ENCODE data around the gene GH2.

Gene GH2

DNA sequence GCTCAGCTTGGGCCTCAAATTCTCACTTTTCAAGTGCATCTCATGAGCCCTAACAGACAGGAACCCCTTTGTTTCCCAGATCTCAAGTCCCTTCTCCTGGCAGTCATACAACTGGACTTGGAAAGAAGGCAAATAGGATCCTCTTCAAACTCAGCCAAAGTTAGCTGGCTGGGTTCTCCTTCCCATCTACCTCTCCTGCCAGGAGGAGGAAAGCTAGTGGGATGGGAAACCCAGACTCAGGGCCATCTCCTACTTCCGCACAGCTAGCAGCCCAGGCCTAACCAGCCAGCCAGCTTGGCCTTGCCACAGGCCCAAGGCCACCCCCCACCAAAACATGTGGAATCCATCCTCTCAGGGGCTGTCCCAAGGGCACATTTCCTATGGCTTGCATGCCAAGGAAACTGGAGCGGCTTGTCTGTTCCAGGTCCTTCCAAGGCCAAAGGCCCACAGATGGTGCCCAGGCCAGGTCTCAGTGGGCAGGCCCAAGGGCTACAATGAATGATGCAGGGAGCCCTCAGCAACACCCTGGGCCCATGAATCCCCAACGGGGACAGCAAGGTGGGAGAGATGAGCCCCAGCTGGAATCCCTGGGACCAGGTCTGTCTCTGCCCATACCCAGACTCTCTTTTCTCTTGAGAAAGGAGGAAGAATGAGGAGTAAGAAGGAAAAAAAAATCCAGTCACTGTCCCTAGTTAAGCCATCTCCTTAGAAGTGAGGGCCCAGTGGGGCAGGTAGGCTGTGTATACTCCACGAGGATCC lies 41.0 kb downstream of the GH2 start:
- DNase-seq (ENCODE audit: low spot score): no peak

DNA sequence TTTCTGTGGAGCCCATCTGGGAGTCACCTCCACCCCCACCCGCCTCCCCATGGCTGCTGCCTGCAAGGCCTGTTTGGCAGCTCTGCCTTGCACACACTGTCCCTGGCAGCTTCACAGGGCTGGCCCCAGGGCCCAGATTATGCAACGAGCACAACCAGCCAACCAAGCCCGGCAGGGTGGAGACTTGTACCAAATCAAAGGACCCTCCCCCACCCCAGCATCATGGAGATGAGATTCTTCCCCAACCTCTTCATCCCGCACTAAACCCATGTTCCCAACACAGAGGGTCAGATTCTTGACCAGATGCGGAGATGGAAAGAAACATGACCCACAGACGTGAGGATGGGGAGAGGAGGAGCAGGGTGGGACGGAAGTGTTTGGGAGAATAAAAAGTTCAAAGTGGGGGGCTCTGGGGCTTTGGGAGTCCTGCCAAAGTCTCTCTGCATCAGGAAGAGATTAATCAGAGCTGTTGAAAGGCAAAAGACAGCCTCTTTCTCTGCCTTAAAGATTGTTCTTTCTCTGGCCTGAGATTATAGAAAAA lies 43.0 kb downstream of the GH2 start:
- no peak for DNase-seq (ENCODE audit: low spot score)

DNA sequence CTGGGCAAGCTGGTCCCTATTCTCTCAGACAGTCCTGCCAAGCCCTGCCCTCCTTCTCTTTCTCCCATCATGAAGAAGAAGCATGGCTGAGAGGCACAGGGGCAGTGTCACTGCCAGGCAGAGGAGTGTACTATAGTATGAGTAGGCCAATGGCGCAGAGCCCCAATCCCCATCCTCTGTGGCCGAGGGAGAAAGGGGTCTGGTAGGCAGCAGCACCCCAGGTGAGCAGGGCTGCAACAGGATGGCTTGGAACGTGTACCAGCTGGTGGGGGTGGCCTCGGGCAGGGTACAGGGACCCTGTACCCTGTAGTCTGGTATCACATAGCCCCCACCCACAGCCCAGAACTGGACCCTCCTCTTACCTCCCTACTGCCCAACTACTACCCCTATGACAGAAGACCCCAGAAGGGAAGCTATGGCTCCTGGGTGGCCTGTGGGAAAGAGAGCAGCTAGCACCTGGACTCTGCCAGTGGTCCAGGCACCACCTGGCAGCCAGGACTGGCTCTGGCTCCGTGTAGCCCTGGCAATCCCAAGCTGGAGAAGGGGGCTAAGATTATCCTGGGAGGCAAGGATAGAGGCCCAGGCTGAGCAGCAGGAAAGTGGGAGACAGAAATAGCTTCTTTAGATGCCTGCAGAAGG lies 43.7 kb downstream of the GH2 start:
- DNase-seq (ENCODE audit: low spot score): no peak

DNA sequence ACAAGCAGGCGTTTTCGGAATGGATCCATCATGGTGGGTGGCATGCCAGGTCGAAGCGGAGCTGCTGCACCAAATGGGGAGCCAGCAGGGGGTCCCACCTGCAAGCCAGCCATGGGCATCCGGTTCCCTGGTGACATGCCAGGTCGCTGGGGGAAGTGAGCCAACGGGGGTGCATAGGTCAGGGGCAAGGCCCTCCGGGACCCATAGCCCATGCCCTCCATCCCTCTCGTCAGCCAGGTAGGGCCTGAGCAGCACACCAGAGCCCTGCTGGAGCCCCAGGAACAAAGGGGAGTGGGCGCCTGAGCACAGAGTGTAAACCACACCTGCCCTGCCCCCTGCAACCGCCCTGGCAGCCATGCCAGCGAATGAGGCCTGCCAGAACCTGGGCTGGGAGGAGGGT lies 44.3 kb downstream of the GH2 start:
- DNase-seq (ENCODE audit: low spot score): no peak

GRCh38 chr17:63836811-63837210 lies 44.9 kb downstream of the GH2 start:
- DNase-seq (ENCODE audit: low spot score): no peak

GRCh38 chr17:63835167-63835720 lies 46.5 kb downstream of the GH2 start:
- no peak for DNase-seq (ENCODE audit: low spot score)

DNA sequence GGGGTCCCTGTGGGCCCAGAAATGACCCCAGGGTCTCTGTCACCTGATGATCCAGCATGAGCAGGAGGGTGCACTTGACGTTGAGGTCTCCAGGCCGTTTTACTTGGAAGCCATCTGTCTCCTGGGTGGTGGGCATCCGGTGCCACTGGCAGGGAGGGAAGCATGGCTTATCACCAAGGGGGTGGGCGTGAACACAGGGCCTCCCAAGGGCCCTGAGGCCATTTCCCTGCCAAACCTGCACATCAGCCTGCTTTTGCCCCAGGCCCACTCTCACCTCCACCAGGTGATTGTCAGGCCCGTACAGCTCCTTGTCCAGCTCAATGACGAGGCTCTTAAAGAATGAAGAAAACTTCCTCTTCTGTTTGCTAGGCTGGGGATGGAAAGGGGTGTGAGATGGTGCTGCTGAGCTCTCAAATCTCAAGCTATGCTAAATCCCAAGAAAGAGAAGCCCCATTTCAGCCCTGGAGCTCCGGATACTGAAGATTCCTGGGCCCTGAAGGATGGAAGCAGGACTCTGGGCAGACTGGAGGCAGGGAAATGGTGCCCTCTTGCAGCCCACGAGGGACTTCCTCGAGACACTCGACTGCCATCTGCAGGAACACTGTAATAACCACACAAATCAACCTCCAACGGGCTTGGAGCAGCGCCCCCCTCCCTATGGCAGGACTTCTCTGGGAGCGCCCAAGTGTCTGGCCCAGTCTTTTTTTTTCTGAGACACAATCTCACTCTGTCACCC lies 47.1 kb downstream of the GH2 start:
- peak; percentile 65 for DNase-seq (ENCODE audit: low spot score)

GRCh38 chr17:63833741-63834373 lies 47.9 kb downstream of the GH2 start:
- no peak for DNase-seq (ENCODE audit: low spot score)

DNA sequence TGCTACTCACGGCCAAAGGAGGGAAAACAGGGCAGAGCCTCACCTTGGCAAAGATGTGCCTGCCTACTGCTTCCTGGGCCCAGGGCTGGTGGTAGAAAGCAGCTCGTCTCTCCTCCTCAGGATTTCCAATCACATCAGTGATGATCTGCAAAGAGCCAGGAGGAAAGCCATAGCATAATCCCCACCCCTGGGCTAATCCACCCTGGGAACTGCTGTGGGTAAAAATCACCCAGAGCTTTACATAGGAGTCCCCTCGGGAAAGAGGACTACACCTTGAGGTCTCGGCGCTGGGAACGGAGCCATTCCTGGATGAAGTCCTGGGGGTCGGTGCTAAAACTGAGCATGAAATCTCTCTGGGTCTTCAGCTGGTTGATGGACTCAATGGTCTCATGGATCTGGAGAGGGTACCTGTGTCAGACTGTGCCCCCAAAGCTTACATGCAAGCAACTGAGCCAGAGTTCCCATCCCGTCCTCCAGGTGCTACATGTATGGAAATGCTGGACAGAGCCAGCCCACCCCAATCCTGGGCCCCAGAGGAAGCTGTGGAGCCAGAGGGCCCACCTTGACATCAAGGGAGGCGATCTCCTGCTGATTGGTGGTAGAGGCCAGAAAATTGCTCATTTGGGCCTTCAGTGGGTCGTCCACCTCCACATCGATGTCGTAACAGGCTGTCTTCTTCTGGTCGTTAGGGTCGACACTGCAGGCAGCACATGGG lies 48.6 kb downstream of the GH2 start:
- DNase-seq (ENCODE audit: low spot score): no peak

DNA sequence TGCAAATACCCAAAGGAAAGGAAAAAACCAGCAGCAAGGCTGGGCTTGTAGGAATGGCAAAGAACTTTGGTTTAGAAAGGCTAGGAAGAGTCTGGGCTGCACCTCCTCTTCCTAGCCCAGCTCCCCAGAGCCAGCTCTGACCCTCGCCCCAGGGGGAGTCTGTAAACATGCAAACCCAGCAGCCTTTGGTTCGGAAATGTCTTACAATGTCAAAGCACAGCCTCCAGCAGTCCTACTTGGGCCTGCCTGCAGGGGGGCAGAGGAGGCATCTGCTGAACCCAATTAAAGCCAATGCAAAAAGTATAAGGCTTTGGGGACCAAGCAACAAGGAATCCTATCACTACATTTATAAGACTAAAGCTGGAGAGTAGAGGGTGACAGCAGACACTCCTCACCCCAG lies 49.3 kb downstream of the GH2 start:
- DNase-seq (ENCODE audit: low spot score): no peak

- DNase-seq (ENCODE audit: low spot score): no peak
These were observed 49.7 kb downstream of the GH2 start for GRCh38 chr17:63832014-63832413.

- DNase-seq (ENCODE audit: low spot score): no peak
These were observed 50.2 kb downstream of the GH2 start for GRCh38 chr17:63831505-63831904.

DNA sequence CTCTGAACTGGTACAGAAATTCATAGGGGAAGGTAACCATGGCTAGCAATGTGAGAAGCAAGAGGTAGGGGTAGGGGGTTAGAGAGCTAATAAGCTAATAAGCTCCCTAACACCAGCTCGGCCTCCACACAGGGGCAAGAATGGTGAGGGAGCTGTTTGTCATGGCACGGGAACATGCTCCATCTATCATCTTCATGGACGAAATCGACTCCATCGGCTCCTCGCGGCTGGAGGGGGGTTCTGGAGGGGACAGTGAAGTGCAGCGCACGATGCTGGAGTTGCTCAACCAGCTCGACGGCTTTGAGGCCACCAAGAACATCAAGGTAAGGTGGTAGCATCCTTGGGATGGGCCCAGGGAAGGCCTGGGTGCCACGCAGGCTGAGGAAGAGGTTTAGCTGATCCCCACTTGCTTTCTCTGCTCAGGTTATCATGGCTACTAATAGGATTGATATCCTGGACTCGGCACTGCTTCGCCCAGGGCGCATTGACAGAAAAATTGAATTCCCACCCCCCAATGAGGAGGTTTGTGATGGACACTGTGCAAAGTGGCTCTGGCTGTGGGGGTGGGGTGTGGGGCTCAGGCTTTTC lies 50.7 kb downstream of the GH2 start:
- no peak for DNase-seq (ENCODE audit: low spot score)

GRCh38 chr17:63830278-63830677 lies 51.5 kb downstream of the GH2 start:
- no peak for DNase-seq (ENCODE audit: low spot score)

Measured in HuH-7 (cell line).